ENCODE results near the gene VWA2. TPM values are rescaled to one million over a fixed set of nuclear protein-coding genes. Genes with fewer than 3 reads are reported as not detected.

Gene VWA2
- total RNA-seq, 1 experiment from 2014 or later: not detected

GRCh38 chr10:114310346-114310745 lies 71.3 kb downstream of the VWA2 start:
- DNase-seq (ENCODE audit: low read depth, low spot score): no peak
- intact Hi-C loops (cut with micrococcal nuclease): no loop called here
- TF ChIP-seq YY1 (IDR thresholded peaks at IDR 0.05; ENCODE audit: extremely low read depth, insufficient replicate concordance, low read depth, low read length) (no peak), SRF (IDR thresholded peaks at IDR 0.05; ENCODE audit: low read depth) (no peak), SP1 (IDR thresholded peaks at IDR 0.05; ENCODE audit: low read depth) (no peak), CBX3 (IDR thresholded peaks at IDR 0.05; ENCODE audit: low read depth) (no peak), CEBPB (IDR thresholded peaks at IDR 0.05; ENCODE audit: low read depth) (no peak), POLR2AphosphoS5 (IDR thresholded peaks at IDR 0.05; ENCODE audit: low read depth, low read length) (no peak), EGR1 (IDR thresholded peaks at IDR 0.05; ENCODE audit: low read depth) (no peak), ZFX (IDR thresholded peaks at IDR 0.05) (no peak)
- TF ChIP-seq, protein P1, sequence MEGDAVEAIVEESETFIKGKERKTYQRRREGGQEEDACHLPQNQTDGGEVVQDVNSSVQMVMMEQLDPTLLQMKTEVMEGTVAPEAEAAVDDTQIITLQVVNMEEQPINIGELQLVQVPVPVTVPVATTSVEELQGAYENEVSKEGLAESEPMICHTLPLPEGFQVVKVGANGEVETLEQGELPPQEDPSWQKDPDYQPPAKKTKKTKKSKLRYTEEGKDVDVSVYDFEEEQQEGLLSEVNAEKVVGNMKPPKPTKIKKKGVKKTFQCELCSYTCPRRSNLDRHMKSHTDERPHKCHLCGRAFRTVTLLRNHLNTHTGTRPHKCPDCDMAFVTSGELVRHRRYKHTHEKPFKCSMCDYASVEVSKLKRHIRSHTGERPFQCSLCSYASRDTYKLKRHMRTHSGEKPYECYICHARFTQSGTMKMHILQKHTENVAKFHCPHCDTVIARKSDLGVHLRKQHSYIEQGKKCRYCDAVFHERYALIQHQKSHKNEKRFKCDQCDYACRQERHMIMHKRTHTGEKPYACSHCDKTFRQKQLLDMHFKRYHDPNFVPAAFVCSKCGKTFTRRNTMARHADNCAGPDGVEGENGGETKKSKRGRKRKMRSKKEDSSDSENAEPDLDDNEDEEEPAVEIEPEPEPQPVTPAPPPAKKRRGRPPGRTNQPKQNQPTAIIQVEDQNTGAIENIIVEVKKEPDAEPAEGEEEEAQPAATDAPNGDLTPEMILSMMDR (IDR thresholded peaks at IDR 0.05 in 2 of 3, conservative IDR thresholded peaks at IDR 0.05 in 1 of 3; ENCODE audit: borderline replicate concordance in 1 of 3, insufficient read depth in 1 of 3, low read depth in 2 of 3, low read length in 2 of 3): no peak
- TF ChIP-seq, protein P2, sequence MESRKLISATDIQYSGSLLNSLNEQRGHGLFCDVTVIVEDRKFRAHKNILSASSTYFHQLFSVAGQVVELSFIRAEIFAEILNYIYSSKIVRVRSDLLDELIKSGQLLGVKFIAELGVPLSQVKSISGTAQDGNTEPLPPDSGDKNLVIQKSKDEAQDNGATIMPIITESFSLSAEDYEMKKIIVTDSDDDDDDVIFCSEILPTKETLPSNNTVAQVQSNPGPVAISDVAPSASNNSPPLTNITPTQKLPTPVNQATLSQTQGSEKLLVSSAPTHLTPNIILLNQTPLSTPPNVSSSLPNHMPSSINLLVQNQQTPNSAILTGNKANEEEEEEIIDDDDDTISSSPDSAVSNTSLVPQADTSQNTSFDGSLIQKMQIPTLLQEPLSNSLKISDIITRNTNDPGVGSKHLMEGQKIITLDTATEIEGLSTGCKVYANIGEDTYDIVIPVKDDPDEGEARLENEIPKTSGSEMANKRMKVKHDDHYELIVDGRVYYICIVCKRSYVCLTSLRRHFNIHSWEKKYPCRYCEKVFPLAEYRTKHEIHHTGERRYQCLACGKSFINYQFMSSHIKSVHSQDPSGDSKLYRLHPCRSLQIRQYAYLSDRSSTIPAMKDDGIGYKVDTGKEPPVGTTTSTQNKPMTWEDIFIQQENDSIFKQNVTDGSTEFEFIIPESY (IDR thresholded peaks at IDR 0.05; ENCODE audit: extremely low read depth, insufficient replicate concordance, low read length): no peak
- TF ChIP-seq, protein P3, sequence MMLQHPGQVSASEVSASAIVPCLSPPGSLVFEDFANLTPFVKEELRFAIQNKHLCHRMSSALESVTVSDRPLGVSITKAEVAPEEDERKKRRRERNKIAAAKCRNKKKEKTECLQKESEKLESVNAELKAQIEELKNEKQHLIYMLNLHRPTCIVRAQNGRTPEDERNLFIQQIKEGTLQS (IDR thresholded peaks at IDR 0.05): no peak
- Histone ChIP-seq H3K4me1 (ENCODE audit: control insufficient read depth in 1 of 2, insufficient read depth in 2 of 2, low read length in 2 of 2) (peaks cover 0 to 10% of the 10 kb centered on the region in 2 experiments; a peak in 2 of 4 replicates), H3K36me3 (ENCODE audit: control insufficient read depth in 1 of 2, insufficient read depth in 2 of 2, low read length in 2 of 2) (no peaks in the 10 kb centered on the region), H3K27ac (ENCODE audit: low read depth, low read length) (no peak overlapping the region), H3K9ac (ENCODE audit: low read length) (no peak overlapping the region), H3K79me2 (ENCODE audit: insufficient read depth, low read length) (no peaks in the 10 kb centered on the region), H4K20me1 (ENCODE audit: insufficient read depth) (no peaks in the 10 kb centered on the region), H3K27me3 (ENCODE audit: insufficient read depth, low read length) (peaks cover 82% of the 10 kb centered on the region), H3K4me2 (ENCODE audit: low read length) (no peak overlapping the region), H3K4me3 (replicated peaks in 1 of 2; ENCODE audit: low read depth in 1 of 2, low read length in 2 of 2) (no peak overlapping the region), H2AFZ (ENCODE audit: low read depth, low read length, poor library complexity, severe bottlenecking) (no peak overlapping the region), H3K9me2 (ENCODE audit: insufficient read depth) (no peaks in the 10 kb centered on the region), H3K9me3 (ENCODE audit: control insufficient read depth in 1 of 2, insufficient read depth in 1 of 2, low read depth in 1 of 2, low read length in 2 of 2) (no peaks in the 10 kb centered on the region)
- no TSS peak for BruUV-seq (replicated peaks)
- CTCF ChIA-PET: no interaction called here
- RAD21 ChIA-PET (ENCODE audit: low non-redundant PET in 1 of 2, low total read pairs in 2 of 2, uncharacterized antibody in 2 of 2, unreplicated experiment in 2 of 2): no interaction called here
- POLR2A ChIA-PET: no interaction called here
- ATAC-seq: no peak

All from HCT116 (cell line).